H7 (cell line): ENCODE data around the gene ISM1. TPM values are rescaled to one million over a fixed set of nuclear protein-coding genes. Genes with fewer than 3 reads are reported as not detected.

Experiments used
- DNase-seq: peaks from one replicate; pipeline ENCODE4 v3.0.0; 2012
- H3K27me3 ChIP-seq: 2 replicates; pipeline ENCODE4 v1.6.0; 2011; ENCODE audit warnings: mild to moderate bottlenecking, low read length; ENCODE audit not compliant: control insufficient read depth, insufficient read depth
- H3K36me3 ChIP-seq: replicated peaks from 2 replicates; pipeline ENCODE4 v1.5.1; 2011; ENCODE audit warnings: low read length; ENCODE audit not compliant: control insufficient read depth, insufficient read depth
- H3K4me3 ChIP-seq: 2 replicates; pipeline ENCODE4 v1.5.1; 2011; ENCODE audit warnings: low read depth, mild to moderate bottlenecking, control low read depth, low read length, moderate library complexity; ENCODE audit not compliant: insufficient read depth
- total RNA-seq: library from RNA; depleted of rRNA; stranded (reverse); fragments of >200 nt; shearing (Covaris generic); gene quantifications from 2 replicates; pipeline ENCODE4 v1.2.3, GENCODE V29; 2014; rRNA removed

Gene ISM1
- total RNA-seq, 1 experiment from 2014 or later: not detected

- no peak for DNase-seq
- Histone ChIP-seq H3K36me3 (no peaks in the 10 kb centered on the region), H3K27me3 (no peaks in the 10 kb centered on the region), H3K4me3 (no peak overlapping the region)
Observed at GRCh38 chr20:13340088-13340487, 119.0 kb downstream of the ISM1 start.

- DNase-seq: no peak
- no peaks in the 10 kb centered on the region for H3K27me3 ChIP-seq
- no peaks in the 10 kb centered on the region for H3K36me3 ChIP-seq
- no peak overlapping the region for H3K4me3 ChIP-seq
Observed at GRCh38 chr20:13341737-13342393, 120.8 kb downstream of the ISM1 start.

GRCh38 chr20:13342469-13343242, 121.6 kb downstream of the ISM1 start:
- no peaks in the 10 kb centered on the region for H3K27me3 ChIP-seq
- H3K4me3 ChIP-seq: no peak overlapping the region
- DNase-seq: no peak
- no peaks in the 10 kb centered on the region for H3K36me3 ChIP-seq

GRCh38 chr20:13344671-13345070, 123.6 kb downstream of the ISM1 start:
- H3K27me3 ChIP-seq: no peaks in the 10 kb centered on the region
- H3K4me3 ChIP-seq: no peak overlapping the region
- no peaks in the 10 kb centered on the region for H3K36me3 ChIP-seq
- no peak for DNase-seq

GRCh38 chr20:13348311-13349234, 127.5 kb downstream of the ISM1 start:
- no peaks in the 10 kb centered on the region for H3K27me3 ChIP-seq
- no peak for DNase-seq
- no peak overlapping the region for H3K4me3 ChIP-seq
- H3K36me3 ChIP-seq: no peaks in the 10 kb centered on the region

GRCh38 chr20:13349235-13349604, 128.1 kb downstream of the ISM1 start:
- DNase-seq: no peak
- no peaks in the 10 kb centered on the region for H3K27me3 ChIP-seq
- H3K4me3 ChIP-seq: no peak overlapping the region
- H3K36me3 ChIP-seq: no peaks in the 10 kb centered on the region

Other genes starting within 250 kb of the ISM1 start
- under 0.01 and 2.3 TPM in 2 replicates for gene SPTLC3, start 212.3 kb upstream of the ISM1 start, total RNA-seq